Measurements from ENCODE around the gene MYOG. TPM values are rescaled to one million over a fixed set of nuclear protein-coding genes. Genes with fewer than 3 reads are reported as not detected.

Gene MYOG
- total RNA-seq, 1 donor: not detected

GRCh38 chr1:203049576-203050180, 36.1 kb downstream of the MYOG start:
- no peak overlapping the region for H3K4me3 ChIP-seq (ENCODE audit: low read depth, low read length)
- TF ChIP-seq CTCF (IDR thresholded peaks at IDR 0.05; ENCODE audit: insufficient read depth, low read length): no peak
- no peak for DNase-seq (ENCODE audit: low read depth)

GRCh38 chr1:203049077-203049476, 36.7 kb downstream of the MYOG start:
- no peak for TF ChIP-seq CTCF (IDR thresholded peaks at IDR 0.05; ENCODE audit: insufficient read depth, low read length)
- no peak for DNase-seq (ENCODE audit: low read depth)
- no peak overlapping the region for H3K4me3 ChIP-seq (ENCODE audit: low read depth, low read length)

GRCh38 chr1:203048555-203049051, 37.2 kb downstream of the MYOG start:
- DNase-seq (ENCODE audit: low read depth): no peak
- no peak for TF ChIP-seq CTCF (IDR thresholded peaks at IDR 0.05; ENCODE audit: insufficient read depth, low read length)
- no peak overlapping the region for H3K4me3 ChIP-seq (ENCODE audit: low read depth, low read length)

GRCh38 chr1:203048086-203048485, 37.7 kb downstream of the MYOG start:
- no peak for TF ChIP-seq CTCF (IDR thresholded peaks at IDR 0.05; ENCODE audit: insufficient read depth, low read length)
- no peak overlapping the region for H3K4me3 ChIP-seq (ENCODE audit: low read depth, low read length)
- DNase-seq (ENCODE audit: low read depth): no peak

GRCh38 chr1:203046984-203047630, 38.7 kb downstream of the MYOG start:
- no peak for TF ChIP-seq CTCF (IDR thresholded peaks at IDR 0.05; ENCODE audit: insufficient read depth, low read length)
- H3K4me3 ChIP-seq (ENCODE audit: low read depth, low read length): no peak overlapping the region
- DNase-seq (ENCODE audit: low read depth): peak; percentile 75

- DNase-seq (ENCODE audit: low read depth): no peak
Measured at GRCh38 chr1:203045821-203046594, 39.8 kb downstream of the MYOG start.

More at GRCh38 chr1:203045821-203046594, 39.8 kb downstream of the MYOG start:
- no peak overlapping the region for H3K4me3 ChIP-seq (ENCODE audit: low read depth, low read length)
- TF ChIP-seq CTCF (IDR thresholded peaks at IDR 0.05; ENCODE audit: insufficient read depth, low read length): no peak

All from fibroblast of the aortic adventitia (primary cell).